Mesothelial cell of epicardium (in vitro differentiated cells): ENCODE results near the gene TRMT112. TPM values are rescaled to one million over a fixed set of nuclear protein-coding genes. Genes with fewer than 3 reads are reported as not detected.

Source experiments
- DNase-seq, 2 experiments: peaks; one replicate each; pipeline ENCODE4 v3.0.0; 2021; ENCODE audit warnings: low spot score in 2 of 2; ENCODE audit not compliant: unreplicated experiment in 2 of 2
- H3K27ac Mint-ChIP-seq: 2 replicates; pipeline ENCODE4 v1.8.0; 2021; ENCODE audit warnings: mixed read lengths
- H3K27me3 Mint-ChIP-seq: 2 replicates; pipeline ENCODE4 v1.8.0; 2021; ENCODE audit warnings: low read depth, mixed read lengths
- H3K36me3 Mint-ChIP-seq: 2 replicates; pipeline ENCODE4 v1.8.0; 2021; ENCODE audit warnings: mixed read lengths
- H3K4me1 Mint-ChIP-seq: 2 replicates; pipeline ENCODE4 v1.8.0; 2021; ENCODE audit warnings: mixed read lengths
- H3K4me3 Mint-ChIP-seq: 2 replicates; pipeline ENCODE4 v1.8.0; 2021; ENCODE audit warnings: mild to moderate bottlenecking, moderate library complexity, mixed read lengths
- H3K9me3 Mint-ChIP-seq: 2 replicates; pipeline ENCODE4 v1.8.0; 2021; ENCODE audit warnings: mixed read lengths
- CTCF ChIP-seq: fragments of 200-600 bp; sonication (generic); IDR thresholded peaks from one replicate; pipeline ENCODE4 v1.5.0; 2021; ENCODE audit warnings: antibody characterized with exemption; ENCODE audit not compliant: unreplicated experiment
- total RNA-seq: library from RNA; stranded (reverse); gene quantifications from 3 replicates; pipeline ENCODE4 v1.2.1, GENCODE V29; 2021

The TRMT112 gene
- total RNA-seq, 1 donor from 2014 or later: 184 TPM

- DNase-seq: no peak
- Mint-ChIP-seq H3K4me3 (peak overlapping the region; percentile 45), H3K27me3 (peaks cover 30% of the 10 kb centered on the region), H3K9me3 (no peaks in the 10 kb centered on the region), H3K4me1 (peaks cover 19% of the 10 kb centered on the region), H3K27ac (no peak overlapping the region), H3K36me3 (peaks cover 8% of the 10 kb centered on the region)
- no peak for TF ChIP-seq CTCF
These were observed 29.5 kb downstream of the TRMT112 start for GRCh38 chr11:64287676-64288352.

- Mint-ChIP-seq H3K4me1 (peaks cover 17% of the 10 kb centered on the region), H3K4me3 (peak overlapping the region; percentile 72), H3K27ac (peak overlapping the region; percentile 73), H3K9me3 (no peaks in the 10 kb centered on the region), H3K36me3 (peaks cover 11% of the 10 kb centered on the region), H3K27me3 (peaks cover 24% of the 10 kb centered on the region)
- DNase-seq: no peak
- no peak for TF ChIP-seq CTCF
These were observed 30.6 kb downstream of the TRMT112 start for GRCh38 chr11:64286801-64287159.

DNA sequence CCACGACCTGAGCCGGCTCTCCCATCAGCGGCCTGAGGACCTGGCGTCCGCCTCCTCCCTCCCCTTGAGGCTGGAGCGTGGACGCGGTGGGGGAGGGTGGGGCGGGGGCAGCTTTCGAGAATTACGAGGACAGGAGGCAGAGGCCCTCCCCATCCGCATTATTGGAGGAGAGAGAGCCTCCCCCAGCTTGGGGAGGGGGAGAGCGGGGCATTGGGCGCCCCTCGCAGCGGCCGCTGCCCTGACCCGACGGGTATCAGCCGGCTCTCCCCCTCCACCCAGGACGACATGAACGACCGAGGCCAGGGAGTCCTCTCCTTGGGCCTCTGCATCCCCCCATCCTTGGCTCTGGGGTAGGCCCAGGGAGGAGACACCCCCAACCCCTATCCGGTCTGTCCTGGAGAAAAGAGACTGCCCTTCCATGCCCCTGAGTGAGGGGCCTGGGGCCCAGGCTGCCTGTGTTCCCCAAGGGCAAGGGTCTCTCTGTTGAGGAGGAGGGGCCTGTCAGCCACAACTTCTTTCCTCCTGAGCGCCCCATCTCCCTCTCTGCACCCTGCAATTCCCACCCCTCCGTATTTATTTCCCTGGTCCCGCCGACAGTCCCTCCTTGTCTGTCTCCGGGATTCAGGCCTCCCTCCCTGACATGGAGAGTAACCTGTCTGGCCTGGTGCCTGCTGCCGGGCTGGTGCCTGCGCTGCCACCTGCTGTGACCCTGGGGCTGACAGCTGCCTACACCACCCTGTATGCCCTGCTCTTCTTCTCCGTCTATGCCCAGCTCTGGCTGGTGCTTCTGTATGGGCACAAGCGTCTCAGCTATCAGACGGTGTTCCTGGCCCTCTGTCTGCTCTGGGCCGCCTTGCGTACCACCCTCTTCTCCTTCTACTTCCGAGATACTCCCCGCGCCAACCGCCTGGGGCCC lies 31.2 kb downstream of the TRMT112 start:
- Mint-ChIP-seq H3K4me1 (peaks cover 17% of the 10 kb centered on the region), H3K27me3 (peaks cover 22% of the 10 kb centered on the region), H3K9me3 (no peaks in the 10 kb centered on the region), H3K36me3 (peaks cover 14% of the 10 kb centered on the region), H3K4me3 (peak overlapping the region; percentile 72), H3K27ac (peak overlapping the region; percentile 73)
- no peak for TF ChIP-seq CTCF
- no peak for DNase-seq

DNA sequence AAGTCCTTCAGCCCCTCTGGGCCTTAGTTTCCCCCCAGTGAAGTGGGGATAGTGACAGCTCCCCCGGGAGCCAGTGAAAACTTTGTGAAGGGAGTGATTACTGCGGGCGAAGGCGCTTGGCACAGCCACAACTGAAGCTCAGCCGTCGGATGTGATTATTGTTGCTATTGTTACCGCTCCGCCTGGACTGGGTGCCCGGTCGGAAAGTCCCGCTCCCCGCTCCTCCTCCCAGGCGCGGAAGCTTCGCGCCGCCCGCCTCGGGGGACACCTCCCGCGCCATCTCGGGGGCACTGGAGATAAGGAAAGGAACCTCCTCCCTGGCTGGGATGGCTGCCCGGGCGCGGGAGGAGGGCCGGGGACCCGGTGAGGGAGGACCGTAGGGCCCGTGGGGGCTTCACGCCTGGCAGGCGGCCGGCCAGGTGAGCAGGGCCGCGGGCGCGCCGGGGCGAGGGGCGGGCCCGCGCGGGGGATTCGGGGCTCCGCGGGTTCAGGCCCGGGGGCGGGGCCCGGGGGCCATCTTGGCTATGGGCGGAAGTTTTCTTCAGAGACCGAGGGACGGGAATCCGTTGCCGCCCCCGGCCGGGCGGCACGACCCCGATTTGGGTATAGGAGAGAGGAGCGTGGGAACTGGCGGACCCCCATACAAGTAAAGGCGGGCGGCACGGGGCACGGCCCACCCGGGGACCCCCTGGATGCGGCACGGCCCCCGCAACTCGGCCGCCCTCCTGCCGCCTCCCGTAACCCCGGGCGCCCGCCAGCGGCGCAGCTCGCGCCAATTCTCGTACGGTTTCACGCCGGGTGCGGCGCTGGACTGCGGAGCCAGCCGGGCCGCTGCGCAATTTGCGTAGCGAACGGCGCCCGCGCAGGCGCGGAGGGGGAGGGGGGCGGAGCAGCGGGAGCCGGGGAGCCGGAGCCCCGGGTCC lies 32.1 kb downstream of the TRMT112 start, which contains the start of gene GPR137:
Gene GPR137 (plus strand): TSS at position 887 of the 923 bp plus-strand sequence. CDS start 677 bp downstream, outside the sequence.
- DNase-seq: peak; percentile 83 to 97

More for the DNA sequence above, 32.1 kb downstream of the TRMT112 start, which contains the start of gene GPR137:
- peak within 1 kb of the TSS; percentile 82 for H3K4me3 Mint-ChIP-seq
- H3K27ac Mint-ChIP-seq: peak within 1 kb of the TSS; percentile 94
- no peak for TF ChIP-seq CTCF
- peaks cover 16% of the 10 kb centered on the region for H3K36me3 Mint-ChIP-seq
- H3K4me1 Mint-ChIP-seq: peaks cover 13% of the 10 kb centered on the region
- no peaks in the 10 kb centered on the region for H3K9me3 Mint-ChIP-seq
- H3K27me3 Mint-ChIP-seq: peaks cover 13% of the 10 kb centered on the region
